PFSK-1 (cell line): ENCODE measurements around the gene STUM.

ENCODE experiments used
- FOXP2 ChIP-seq: optimal IDR thresholded peaks from 2 replicates; pipeline ENCODE3; 2011; ENCODE audit warnings: borderline replicate concordance, control low read depth, inconsistent platforms; ENCODE audit not compliant: insufficient read depth; ENCODE audit errors: extremely low read length, extremely low read depth
- POLR2AphosphoS5 ChIP-seq: IDR thresholded peaks from 2 replicates; pipeline ENCODE4 v1.6.1; 2012; ENCODE audit warnings: low read depth, mild to moderate bottlenecking, control low read depth, low read length, moderate library complexity
- REST ChIP-seq, 2 experiments: IDR thresholded peaks; 2 replicates each; pipeline versions ENCODE4 v1.6.1 to v1.8.0; 2011 to 2012; ENCODE audit warnings: low read depth in 2 of 2, low read length in 2 of 2, control low read depth in 1 of 2, inconsistent platforms in 1 of 2, mild to moderate bottlenecking in 1 of 2, moderate library complexity in 1 of 2; ENCODE audit not compliant: insufficient read depth in 1 of 2
- SIN3A ChIP-seq: IDR thresholded peaks from 2 replicates; pipeline ENCODE4 v1.6.1; 2012; ENCODE audit warnings: mild to moderate bottlenecking, low read length, moderate library complexity, borderline replicate concordance; ENCODE audit not compliant: insufficient read depth
- TAF1 ChIP-seq: IDR thresholded peaks from 2 replicates; pipeline ENCODE4 v1.6.1; 2012; ENCODE audit warnings: low read length, control low read depth, borderline replicate concordance; ENCODE audit not compliant: insufficient read depth

DNA sequence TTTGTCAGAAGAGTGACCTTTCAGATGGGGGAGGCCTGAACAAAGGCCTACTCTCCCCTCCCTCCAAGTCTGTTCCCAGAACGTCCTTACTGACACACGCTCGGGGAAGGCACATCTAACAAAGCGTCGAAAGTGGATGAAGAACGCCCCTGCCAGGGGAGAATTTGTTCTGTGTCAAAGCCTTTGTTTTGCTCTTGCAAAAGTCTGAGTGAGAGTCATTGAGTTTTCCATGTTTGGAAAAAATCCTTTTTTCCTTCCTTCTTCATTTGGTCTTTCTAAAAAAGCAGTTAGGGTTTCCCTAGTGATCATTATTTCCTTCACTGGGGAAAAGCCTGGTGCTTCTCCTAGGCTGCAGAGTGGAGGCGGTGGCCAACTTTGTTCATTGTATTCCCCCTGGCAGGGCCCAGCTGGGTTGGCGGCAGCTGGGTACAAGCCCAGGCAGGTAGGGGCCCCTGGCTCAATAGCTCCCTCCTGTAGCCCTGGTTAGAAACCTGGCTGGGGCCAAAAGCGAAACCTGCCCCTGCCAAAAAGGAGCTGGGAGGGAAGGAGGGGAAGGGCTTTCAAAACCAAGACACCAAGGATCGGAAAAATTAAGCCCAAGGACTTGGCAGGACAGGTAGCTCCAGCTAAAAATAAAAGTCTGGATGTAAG, 109.5 kb downstream of the STUM start:
- TF ChIP-seq POLR2AphosphoS5 (no peak), FOXP2 (no peak), REST (IDR thresholded peaks at IDR 0.05; ENCODE audit: insufficient read depth in 1 of 2, low read depth in 2 of 2, low read length in 2 of 2) (no peak), SIN3A (no peak), TAF1 (no peak)
